Right renal cortex interstitium (tissue), 3 donors: ENCODE measurements around the gene TEX264. TPM values are rescaled to one million over a fixed set of nuclear protein-coding genes. Genes with fewer than 3 reads are reported as not detected.

Source experiments
- DNase-seq, 3 donors: peaks; one replicate each; pipeline ENCODE4 v3.0.0-alpha.2; 2013; ENCODE audit warnings: low read depth in 3 of 3, low spot score in 2 of 3
- polyA plus RNA-seq, 3 donors: library from polyadenylated mRNA; unstranded; fragments of 120-200 nt; gene quantifications; one replicate each; pipeline ENCODE4 v1.2.1, GENCODE V29; 2013; ENCODE audit not compliant: insufficient read length in 3 of 3

Gene TEX264
- polyA plus RNA-seq, 3 donors = 63.5 to 75.0 (median 64.2) TPM

GRCh38 chr3:51691949-51692348 is 20.9 kb downstream of the TEX264 start:
- no peak for DNase-seq

GRCh38 chr3:51692980-51693395 is 21.9 kb downstream of the TEX264 start:
- no peak for DNase-seq

GRCh38 chr3:51696954-51697353 is 25.9 kb downstream of the TEX264 start:
- DNase-seq = no peak

- DNase-seq = no peak
These were observed 27.2 kb downstream of the TEX264 start for GRCh38 chr3:51698209-51698608.

GRCh38 chr3:51700403-51700802 is 29.4 kb downstream of the TEX264 start:
- no peak for DNase-seq

- no peak for DNase-seq
These were observed 31.1 kb downstream of the TEX264 start for GRCh38 chr3:51702156-51702555.

GRCh38 chr3:51703068-51703760 is 32.2 kb downstream of the TEX264 start:
- no peak for DNase-seq

- DNase-seq = no peak
These were observed 32.9 kb downstream of the TEX264 start for GRCh38 chr3:51703761-51704510.

GRCh38 chr3:51704511-51704950 is 33.5 kb downstream of the TEX264 start:
- no peak for DNase-seq

- no peak for DNase-seq
These were observed 34.4 kb downstream of the TEX264 start for GRCh38 chr3:51705276-51706020.

GRCh38 chr3:51706021-51706485 is 35.0 kb downstream of the TEX264 start:
- no peak for DNase-seq

- peak; percentile 59 to 81 (median 72) for DNase-seq
These were observed 36.0 kb downstream of the TEX264 start, which contains the start of gene GRM2 for GRCh38 chr3:51706788-51707731. Gene GRM2, plus strand, starts transcription at chr3:51707068. Its CDS starts 1,916 bp downstream, at chr3:51708984.

- DNase-seq = no peak
These were observed 37.3 kb downstream of the TEX264 start for GRCh38 chr3:51708216-51708845.

GRCh38 chr3:51709004-51709420 is 38.0 kb downstream of the TEX264 start:
- no peak for DNase-seq

- no peak for DNase-seq
These were observed 38.6 kb downstream of the TEX264 start for GRCh38 chr3:51709675-51710074.

- no peak for DNase-seq
These were observed 39.7 kb downstream of the TEX264 start for GRCh38 chr3:51710631-51711351.

- no peak for DNase-seq
These were observed 40.4 kb downstream of the TEX264 start for GRCh38 chr3:51711352-51712037.

- DNase-seq = no peak
These were observed 41.0 kb downstream of the TEX264 start for GRCh38 chr3:51712038-51712420.
